ENCODE results near the gene RRAGC.

GRCh38 chr1:38826262-38826661 is 33.3 kb downstream of the RRAGC start:
- TF ChIP-seq CTCF (IDR thresholded peaks at IDR 0.05) (no peak), POLR2A (IDR thresholded peaks at IDR 0.05; ENCODE audit: low read length) (no peak), EHMT2 (IDR thresholded peaks at IDR 0.05; ENCODE audit: low read depth) (no peak), RAD21 (conservative IDR thresholded peaks at IDR 0.05 in 1 of 2, IDR thresholded peaks at IDR 0.05 in 1 of 2) (no peak), ESRRA (IDR thresholded peaks at IDR 0.05; ENCODE audit: borderline replicate concordance, low read length) (no peak), REST (IDR thresholded peaks at IDR 0.05) (no peak), MAX (IDR thresholded peaks at IDR 0.05) (no peak)

Measured in A549 (cell line).